SU-DHL-6 (cell line): ENCODE measurements around the gene MEIS3.
"Not testable (repeated sequence)": the region's sequence is repeated elsewhere in the genome, so short reads cannot be mapped to it uniquely, and the experiment has no call there.

Source experiments
- H2AFZ ChIP-seq: fragments of 200-600 bp; sonication (generic); 2 replicates; pipeline ENCODE4 v1.6.1; 2014; ENCODE audit warnings: low read depth, mild to moderate bottlenecking, moderate library complexity, mixed read lengths, antibody characterized with exemption, low read length; ENCODE audit not compliant: severe bottlenecking
- H3F3A ChIP-seq: fragments of 200-600 bp; shearing (Covaris generic); 2 replicates; pipeline ENCODE4 v1.6.0; 2016; ENCODE audit warnings: antibody characterized with exemption, mild to moderate bottlenecking; ENCODE audit not compliant: insufficient read depth
- H3K27ac ChIP-seq: fragments of 200-600 bp; sonication (generic); 2 replicates; pipeline ENCODE4 v1.5.1; 2016; ENCODE audit warnings: low read depth, mild to moderate bottlenecking, low read length, moderate library complexity, mixed read lengths
- H3K27me3 ChIP-seq: fragments of 200-600 bp; sonication (generic), shearing (Covaris generic); 2 replicates; pipeline ENCODE4 v1.6.0; 2014; ENCODE audit warnings: mild to moderate bottlenecking, low read length
- H3K36me3 ChIP-seq: fragments of 200-600 bp; sonication (generic); 2 replicates; pipeline ENCODE4 v1.6.1; 2014; ENCODE audit warnings: mild to moderate bottlenecking, low read length, mixed read lengths
- H3K4me2 ChIP-seq: fragments of 300-600, 200-600 bp; shearing (Covaris generic), sonication (generic); 2 replicates; pipeline ENCODE4 v1.6.0; 2014; ENCODE audit warnings: low read length, low read depth, mild to moderate bottlenecking; ENCODE audit not compliant: poor library complexity, severe bottlenecking
- H3K4me3 ChIP-seq: fragments of 200-600 bp; sonication (generic); 2 replicates; pipeline ENCODE4 v1.5.1; 2014; ENCODE audit warnings: antibody characterized with exemption, low read length, mild to moderate bottlenecking, mixed read lengths; ENCODE audit not compliant: insufficient read depth, poor library complexity, severe bottlenecking
- H3K79me2 ChIP-seq: fragments of 200-600 bp; sonication (generic); 2 replicates; pipeline ENCODE4 v1.6.1; 2014; ENCODE audit warnings: mild to moderate bottlenecking, low read length, moderate library complexity; ENCODE audit not compliant: insufficient read depth
- H3K9ac ChIP-seq: fragments of 200-600 bp; sonication (generic); 2 replicates; pipeline ENCODE4 v1.7.0; 2014; ENCODE audit warnings: mild to moderate bottlenecking, low read length
- H3K9me2 ChIP-seq: fragments of 200-600 bp; sonication (generic); replicated peaks from 2 replicates; pipeline ENCODE4 v1.6.1; 2014; ENCODE audit warnings: low read length; ENCODE audit not compliant: insufficient read depth
- H3K9me3 ChIP-seq: fragments of 200-600 bp; sonication (generic); 2 replicates; pipeline ENCODE4 v1.6.1; 2014; ENCODE audit warnings: low read length, mixed read lengths; ENCODE audit not compliant: insufficient read depth
- H4K20me1 ChIP-seq: fragments of 200-600 bp; sonication (generic); 2 replicates; pipeline ENCODE4 v1.6.1; 2014; ENCODE audit warnings: low read depth, mild to moderate bottlenecking, antibody characterized with exemption, low read length, moderate library complexity, mixed read lengths
- EZH2phosphoT487 ChIP-seq: fragments of 200-600 bp; sonication (generic), shearing (Covaris generic); conservative IDR thresholded peaks from 2 replicates; pipeline ENCODE4 v1.6.1; 2018; ENCODE audit warnings: mild to moderate bottlenecking, antibody characterized with exemption, low read length, moderate library complexity, mixed read lengths
- TF ChIP-seq, protein P1 (sequence below): fragments of 200-600 bp; sonication (generic); IDR thresholded peaks from one replicate; pipeline ENCODE4 v1.5.1; 2017; ENCODE audit warnings: antibody characterized with exemption, mild to moderate bottlenecking, low read length, moderate library complexity; ENCODE audit not compliant: insufficient read depth, poor library complexity, severe bottlenecking

MEIS3 gene

GRCh38 chr19:47371261-47371660 lies 48.1 kb downstream of the MEIS3 start:
- H2AFZ ChIP-seq: no peak overlapping the region
- no peaks in the 10 kb centered on the region for H3K9me2 ChIP-seq
- H3K4me3 ChIP-seq: no peak overlapping the region
- H4K20me1 ChIP-seq: no peaks in the 10 kb centered on the region
- no peak overlapping the region for H3K4me2 ChIP-seq
- no peak overlapping the region for H3K9ac ChIP-seq
- no peaks in the 10 kb centered on the region for H3K79me2 ChIP-seq
- H3K36me3 ChIP-seq: no peaks in the 10 kb centered on the region
- H3F3A ChIP-seq: no peaks in the 10 kb centered on the region
- no peak overlapping the region for H3K27ac ChIP-seq
- no peak for TF ChIP-seq EZH2phosphoT487
- TF ChIP-seq, protein P1, sequence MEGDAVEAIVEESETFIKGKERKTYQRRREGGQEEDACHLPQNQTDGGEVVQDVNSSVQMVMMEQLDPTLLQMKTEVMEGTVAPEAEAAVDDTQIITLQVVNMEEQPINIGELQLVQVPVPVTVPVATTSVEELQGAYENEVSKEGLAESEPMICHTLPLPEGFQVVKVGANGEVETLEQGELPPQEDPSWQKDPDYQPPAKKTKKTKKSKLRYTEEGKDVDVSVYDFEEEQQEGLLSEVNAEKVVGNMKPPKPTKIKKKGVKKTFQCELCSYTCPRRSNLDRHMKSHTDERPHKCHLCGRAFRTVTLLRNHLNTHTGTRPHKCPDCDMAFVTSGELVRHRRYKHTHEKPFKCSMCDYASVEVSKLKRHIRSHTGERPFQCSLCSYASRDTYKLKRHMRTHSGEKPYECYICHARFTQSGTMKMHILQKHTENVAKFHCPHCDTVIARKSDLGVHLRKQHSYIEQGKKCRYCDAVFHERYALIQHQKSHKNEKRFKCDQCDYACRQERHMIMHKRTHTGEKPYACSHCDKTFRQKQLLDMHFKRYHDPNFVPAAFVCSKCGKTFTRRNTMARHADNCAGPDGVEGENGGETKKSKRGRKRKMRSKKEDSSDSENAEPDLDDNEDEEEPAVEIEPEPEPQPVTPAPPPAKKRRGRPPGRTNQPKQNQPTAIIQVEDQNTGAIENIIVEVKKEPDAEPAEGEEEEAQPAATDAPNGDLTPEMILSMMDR: no peak
- H3K27me3 ChIP-seq: no peaks in the 10 kb centered on the region
- no peaks in the 10 kb centered on the region for H3K9me3 ChIP-seq

- Histone ChIP-seq H2AFZ (no peak overlapping the region), H3K4me2 (no peak overlapping the region), H3K27ac (no peak overlapping the region), H3K4me3 (no peak overlapping the region), H3K36me3 (no peaks in the 10 kb centered on the region), H3K27me3 (no peaks in the 10 kb centered on the region), H3K9me2 (no peaks in the 10 kb centered on the region), H3F3A (no peaks in the 10 kb centered on the region), H4K20me1 (no peaks in the 10 kb centered on the region), H3K79me2 (no peaks in the 10 kb centered on the region), H3K9ac (no peak overlapping the region), H3K9me3 (no peaks in the 10 kb centered on the region)
- TF ChIP-seq EZH2phosphoT487: no peak
Observed at GRCh38 chr19:47370045-47370611, 49.2 kb downstream of the MEIS3 start.

DNA sequence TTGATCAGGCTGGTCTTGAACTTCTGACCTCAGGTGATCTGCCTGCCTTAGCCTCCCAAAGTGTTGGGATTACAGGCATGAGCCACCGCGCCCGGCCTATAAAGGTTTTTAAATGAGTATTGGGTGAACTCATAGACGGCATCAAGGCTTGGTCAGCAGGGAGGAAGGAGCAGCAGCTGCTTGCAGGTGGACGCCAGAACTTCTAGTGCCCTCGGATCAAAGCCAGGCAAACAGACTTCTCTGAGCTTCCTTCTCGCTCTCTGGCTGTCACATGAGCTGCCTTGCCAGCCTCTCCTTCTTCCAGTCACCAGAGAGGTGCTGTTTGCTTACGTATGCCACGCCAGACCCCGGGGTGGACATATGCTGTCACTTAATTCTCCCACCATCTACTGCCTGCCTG lies 53.9 kb downstream of the MEIS3 start:
- not testable (repeated sequence) for H2AFZ ChIP-seq, H3K9ac ChIP-seq, H3F3A ChIP-seq, H3K27ac ChIP-seq, H3K4me2 ChIP-seq, H4K20me1 ChIP-seq, H3K9me2 ChIP-seq, H3K36me3 ChIP-seq, H3K27me3 ChIP-seq, H3K79me2 ChIP-seq, H3K4me3 ChIP-seq, H3K9me3 ChIP-seq

DNA sequence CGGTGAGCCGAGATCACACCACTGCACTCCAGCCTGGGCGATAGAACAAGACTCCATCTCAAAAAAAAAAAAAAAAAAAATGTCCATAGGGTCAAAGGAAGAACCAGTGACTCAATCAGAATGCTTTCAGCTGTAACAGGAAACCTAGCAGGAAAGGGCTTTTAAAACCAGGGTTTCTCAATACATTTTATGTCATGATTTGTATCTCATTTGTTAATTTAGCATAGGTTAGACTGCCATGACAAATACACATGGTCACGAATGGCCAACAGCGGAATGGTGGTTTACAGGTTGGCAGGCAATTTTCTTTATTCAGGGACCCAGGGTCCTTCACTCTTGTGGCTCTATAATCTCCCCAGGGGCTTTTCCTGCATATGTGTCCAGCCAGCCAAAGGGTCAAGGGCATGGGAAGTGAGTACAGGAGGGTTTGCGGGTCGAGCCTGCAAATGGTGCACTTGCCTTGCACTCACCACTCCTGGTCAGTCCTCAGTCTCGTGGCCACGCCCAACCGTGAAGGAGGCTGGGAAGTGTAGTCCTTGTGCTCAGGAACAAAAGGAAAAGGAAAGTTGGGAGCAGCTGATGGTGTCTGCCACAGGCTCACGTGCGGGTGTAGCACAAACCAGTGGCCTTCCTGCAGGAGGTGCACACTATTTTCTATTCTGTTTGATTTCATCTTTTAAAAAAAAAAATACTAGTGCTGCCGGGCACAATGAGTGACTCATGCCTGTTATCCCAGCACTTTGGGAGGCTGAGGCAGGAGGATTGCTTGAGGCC lies 55.4 kb downstream of the MEIS3 start:
- TF ChIP-seq, protein P1: no peak
- TF ChIP-seq EZH2phosphoT487: no peak
- H3K27ac ChIP-seq: no peak overlapping the region
- no peaks in the 10 kb centered on the region for H3K79me2 ChIP-seq
- no peak overlapping the region for H3K4me2 ChIP-seq
- no peaks in the 10 kb centered on the region for H3F3A ChIP-seq
- no peaks in the 10 kb centered on the region for H3K9me3 ChIP-seq
- H3K4me3 ChIP-seq: no peak overlapping the region
- no peaks in the 10 kb centered on the region for H3K9me2 ChIP-seq
- H4K20me1 ChIP-seq: no peaks in the 10 kb centered on the region
- H3K9ac ChIP-seq: no peak overlapping the region
- no peaks in the 10 kb centered on the region for H3K27me3 ChIP-seq
- H3K36me3 ChIP-seq: no peaks in the 10 kb centered on the region
- H2AFZ ChIP-seq: no peak overlapping the region
